Panc1 (cell line): ENCODE data around the gene TRMT5. TPM values are rescaled to one million over a fixed set of nuclear protein-coding genes. Genes with fewer than 3 reads are reported as not detected.
A peak's percentile ranks its signal among the peaks of the same experiment; 100 is the strongest.

ENCODE experiments used
- ATAC-seq: fragments of 200-7000 bp; cut with Tn5 transposase; 2 replicates; pipeline ENCODE4 v1.9.1; 2020; ENCODE audit warnings: mild to moderate bottlenecking, moderate library complexity
- BruUV-seq: library from RNA; stranded (reverse); fragments of 400-500 nt; replicated peaks from 2 replicates; lab custom pipeline; 2021; lab: Mats Ljungman, UMichigan
- CTCF ChIA-PET: fragments of 300-600 bp; sonication (Branson Sonifier 250); formaldehyde crosslinking; loops from one replicate; lab custom pipeline; 2022; ENCODE audit warnings: antibody characterized with exemption; lab: Charles Lee
- POLR2A ChIA-PET: fragments of 300-600 bp; sonication (Branson Sonifier 250); formaldehyde crosslinking; loops from one replicate; lab custom pipeline; 2022; ENCODE audit warnings: antibody characterized with exemption; lab: Charles Lee
- DNase-seq: peaks from one replicate; pipeline ENCODE4 v3.0.0-alpha.2; 2010; ENCODE audit warnings: low read depth, low spot score
- H3K27ac ChIP-seq: 2 replicates; pipeline ENCODE4 v1.5.1; 2011; ENCODE audit warnings: mild to moderate bottlenecking, low read length, inconsistent platforms
- H3K27me3 ChIP-seq: fragments of 200-500 bp; sonication (Bioruptor generic); 2 replicates; pipeline ENCODE4 v1.6.0; 2014; ENCODE audit warnings: low read length, inconsistent platforms; ENCODE audit not compliant: control insufficient read depth, insufficient read depth
- H3K36me3 ChIP-seq: fragments of 200-500 bp; sonication (Bioruptor generic); 2 replicates; pipeline ENCODE4 v1.5.1; 2014; ENCODE audit warnings: inconsistent platforms, mild to moderate bottlenecking, low read length, moderate library complexity; ENCODE audit not compliant: control insufficient read depth, insufficient read depth
- H3K4me1 ChIP-seq: 2 replicates; pipeline ENCODE4 v1.5.1; 2011; ENCODE audit warnings: inconsistent platforms, mild to moderate bottlenecking, low read length, moderate library complexity; ENCODE audit not compliant: control insufficient read depth, insufficient read depth
- H3K4me3 ChIP-seq, 2 experiments: 2 replicates each; pipeline ENCODE4 v1.5.1; 2011 to 2012; ENCODE audit warnings: low read depth in 2 of 2, low read length in 2 of 2, mild to moderate bottlenecking in 2 of 2, inconsistent platforms in 1 of 2, moderate library complexity in 1 of 2
- H3K9me3 ChIP-seq: fragments of 200-500 bp; sonication (Bioruptor generic); 2 replicates; pipeline ENCODE4 v1.5.1; 2014; ENCODE audit warnings: low read depth, mild to moderate bottlenecking, inconsistent platforms, low read length, moderate library complexity; ENCODE audit not compliant: control insufficient read depth, insufficient read depth
- POLR2AphosphoS5 ChIP-seq: IDR thresholded peaks from 2 replicates; pipeline ENCODE4 v1.6.1; 2012; ENCODE audit warnings: mild to moderate bottlenecking, low read depth, low read length, moderate library complexity
- SIN3A ChIP-seq: IDR thresholded peaks from 2 replicates; pipeline ENCODE4 v1.6.1; 2012; ENCODE audit warnings: low read depth, mild to moderate bottlenecking, low read length, moderate library complexity, borderline replicate concordance; ENCODE audit not compliant: insufficient read depth
- TCF7L2 ChIP-seq: IDR thresholded peaks from 2 replicates; pipeline ENCODE4 v1.6.1; 2011; ENCODE audit warnings: mild to moderate bottlenecking, low read depth, low read length, inconsistent platforms
- in situ Hi-C: cut with HindIII; loops from 2 replicates; pipeline ENCODE4 v1.10.0; 2016; ENCODE audit warnings: low sequenced_read_pairs, low pct_unique_long_range_greater_than_20kb
- intact Hi-C: fragments of 100-400 bp; cut with micrococcal nuclease; formaldehyde crosslinking; loops from one replicate; pipeline ENCODE4 v1.10.0; 2022; ENCODE audit not compliant: unreplicated experiment
- total RNA-seq: library from RNA; stranded (reverse); gene quantifications from one replicate; pipeline ENCODE4 v1.2.1, GENCODE V29; 2021; ENCODE audit not compliant: unreplicated experiment
- TF ChIP-seq, protein P1 (sequence below), 2 experiments: IDR thresholded peaks; 2 replicates each; pipeline ENCODE4 v1.6.1; 2011 to 2012; ENCODE audit warnings: low read depth in 2 of 2, control low read depth in 1 of 2, low read length in 1 of 2, mild to moderate bottlenecking in 1 of 2, moderate library complexity in 1 of 2; ENCODE audit not compliant: insufficient read depth in 1 of 2
- TF ChIP-seq, protein P2 (sequence below): fragments of 450-650 bp; IDR thresholded peaks from 2 replicates; pipeline ENCODE4 v1.5.1; 2017; ENCODE audit warnings: mild to moderate bottlenecking

The TRMT5 gene
- total RNA-seq, 1 experiment from 2014 or later = 14.9 TPM

DNA sequence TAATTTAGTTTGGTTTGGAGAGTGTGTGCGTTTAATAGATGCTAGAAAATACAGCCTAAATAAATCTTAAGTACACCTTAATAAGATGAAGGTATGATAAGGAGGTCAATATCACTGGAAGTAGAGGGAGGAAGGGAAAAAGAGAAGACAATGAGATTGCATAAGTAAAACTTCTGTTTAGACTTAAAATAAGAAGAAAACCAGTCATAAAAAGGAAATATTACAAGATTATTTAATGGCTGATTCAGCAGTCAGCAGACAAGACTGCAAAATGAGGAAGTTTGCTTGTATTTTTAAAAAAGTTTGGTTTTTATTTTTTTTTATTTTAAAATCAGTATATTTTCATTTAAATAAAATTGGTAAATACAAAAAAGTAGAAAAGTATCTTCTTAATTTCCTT lies 3.3 kb upstream of the TRMT5 start:
- H3K27ac ChIP-seq = no peak overlapping the region
- ChIA-PET POLR2A (no interaction called here), CTCF (no interaction called here)
- TF ChIP-seq SIN3A (no peak), TCF7L2 (no peak), POLR2AphosphoS5 (no peak)
- TF ChIP-seq, protein P1, sequence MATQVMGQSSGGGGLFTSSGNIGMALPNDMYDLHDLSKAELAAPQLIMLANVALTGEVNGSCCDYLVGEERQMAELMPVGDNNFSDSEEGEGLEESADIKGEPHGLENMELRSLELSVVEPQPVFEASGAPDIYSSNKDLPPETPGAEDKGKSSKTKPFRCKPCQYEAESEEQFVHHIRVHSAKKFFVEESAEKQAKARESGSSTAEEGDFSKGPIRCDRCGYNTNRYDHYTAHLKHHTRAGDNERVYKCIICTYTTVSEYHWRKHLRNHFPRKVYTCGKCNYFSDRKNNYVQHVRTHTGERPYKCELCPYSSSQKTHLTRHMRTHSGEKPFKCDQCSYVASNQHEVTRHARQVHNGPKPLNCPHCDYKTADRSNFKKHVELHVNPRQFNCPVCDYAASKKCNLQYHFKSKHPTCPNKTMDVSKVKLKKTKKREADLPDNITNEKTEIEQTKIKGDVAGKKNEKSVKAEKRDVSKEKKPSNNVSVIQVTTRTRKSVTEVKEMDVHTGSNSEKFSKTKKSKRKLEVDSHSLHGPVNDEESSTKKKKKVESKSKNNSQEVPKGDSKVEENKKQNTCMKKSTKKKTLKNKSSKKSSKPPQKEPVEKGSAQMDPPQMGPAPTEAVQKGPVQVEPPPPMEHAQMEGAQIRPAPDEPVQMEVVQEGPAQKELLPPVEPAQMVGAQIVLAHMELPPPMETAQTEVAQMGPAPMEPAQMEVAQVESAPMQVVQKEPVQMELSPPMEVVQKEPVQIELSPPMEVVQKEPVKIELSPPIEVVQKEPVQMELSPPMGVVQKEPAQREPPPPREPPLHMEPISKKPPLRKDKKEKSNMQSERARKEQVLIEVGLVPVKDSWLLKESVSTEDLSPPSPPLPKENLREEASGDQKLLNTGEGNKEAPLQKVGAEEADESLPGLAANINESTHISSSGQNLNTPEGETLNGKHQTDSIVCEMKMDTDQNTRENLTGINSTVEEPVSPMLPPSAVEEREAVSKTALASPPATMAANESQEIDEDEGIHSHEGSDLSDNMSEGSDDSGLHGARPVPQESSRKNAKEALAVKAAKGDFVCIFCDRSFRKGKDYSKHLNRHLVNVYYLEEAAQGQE (IDR thresholded peaks at IDR 0.05; ENCODE audit: insufficient read depth in 1 of 2, low read depth in 2 of 2, low read length in 1 of 2) = no peak
- TF ChIP-seq, protein P2, sequence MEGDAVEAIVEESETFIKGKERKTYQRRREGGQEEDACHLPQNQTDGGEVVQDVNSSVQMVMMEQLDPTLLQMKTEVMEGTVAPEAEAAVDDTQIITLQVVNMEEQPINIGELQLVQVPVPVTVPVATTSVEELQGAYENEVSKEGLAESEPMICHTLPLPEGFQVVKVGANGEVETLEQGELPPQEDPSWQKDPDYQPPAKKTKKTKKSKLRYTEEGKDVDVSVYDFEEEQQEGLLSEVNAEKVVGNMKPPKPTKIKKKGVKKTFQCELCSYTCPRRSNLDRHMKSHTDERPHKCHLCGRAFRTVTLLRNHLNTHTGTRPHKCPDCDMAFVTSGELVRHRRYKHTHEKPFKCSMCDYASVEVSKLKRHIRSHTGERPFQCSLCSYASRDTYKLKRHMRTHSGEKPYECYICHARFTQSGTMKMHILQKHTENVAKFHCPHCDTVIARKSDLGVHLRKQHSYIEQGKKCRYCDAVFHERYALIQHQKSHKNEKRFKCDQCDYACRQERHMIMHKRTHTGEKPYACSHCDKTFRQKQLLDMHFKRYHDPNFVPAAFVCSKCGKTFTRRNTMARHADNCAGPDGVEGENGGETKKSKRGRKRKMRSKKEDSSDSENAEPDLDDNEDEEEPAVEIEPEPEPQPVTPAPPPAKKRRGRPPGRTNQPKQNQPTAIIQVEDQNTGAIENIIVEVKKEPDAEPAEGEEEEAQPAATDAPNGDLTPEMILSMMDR = no peak
- H3K4me1 ChIP-seq = peaks cover 9% of the 10 kb centered on the region; the same call in 1 of the 2 replicates
- H3K36me3 ChIP-seq = peaks cover 4% of the 10 kb centered on the region; the same call in 1 of the 2 replicates
- no TSS peak for BruUV-seq
- no peaks in the 10 kb centered on the region for H3K9me3 ChIP-seq
- no peak overlapping the region for H3K4me3 ChIP-seq
- in situ Hi-C loops (no loop called here), intact Hi-C loops (loop anchor here (5.0 kb wide), 1 partner anchor 337 kb away; the partner anchor contains the start of gene SIX1)
- H3K27me3 ChIP-seq = no peaks in the 10 kb centered on the region
- ATAC-seq (no peak), DNase-seq (no peak)

DNA sequence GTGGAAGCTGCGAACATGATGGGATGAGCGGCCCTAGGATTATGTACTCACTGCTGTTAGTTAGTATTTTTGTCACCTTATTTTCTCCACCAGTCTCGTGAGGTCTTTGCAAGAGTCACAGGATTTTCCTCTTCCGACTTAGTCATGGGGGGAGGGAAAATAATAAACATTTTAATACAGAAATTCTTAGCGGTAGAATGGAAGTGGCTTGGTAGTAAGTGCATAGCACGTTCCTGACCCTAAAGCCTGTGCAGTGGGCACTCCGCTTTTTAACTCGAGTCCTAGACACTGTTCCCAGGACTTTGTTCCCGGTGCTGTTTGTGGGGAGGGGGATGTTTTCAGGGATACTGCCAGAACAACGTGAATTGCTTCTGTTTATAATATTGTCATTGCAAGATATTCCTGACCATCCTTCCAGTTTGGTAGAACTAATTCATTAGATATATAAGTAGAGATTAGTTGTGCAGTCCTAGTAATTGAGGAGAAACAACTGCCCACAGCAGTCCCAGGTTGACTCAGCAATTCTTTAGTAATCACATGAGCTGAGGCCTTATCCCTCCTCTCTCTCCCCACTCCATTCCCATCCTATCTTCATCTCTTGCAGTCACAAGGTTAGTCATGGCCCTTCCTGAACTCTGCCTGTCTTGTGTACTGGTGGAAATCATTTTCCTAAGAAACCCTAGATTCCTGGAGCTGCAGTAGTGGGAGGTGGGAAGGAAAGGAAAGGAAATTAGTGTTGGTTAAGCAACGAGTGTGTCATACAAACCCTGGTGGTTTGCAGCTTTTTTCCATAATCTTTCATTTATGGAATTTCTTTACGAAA lies 965 bp upstream of the TRMT5 start:
- Histone ChIP-seq H3K27me3 (no peaks in the 10 kb centered on the region), H3K4me1 (peaks cover 9% of the 10 kb centered on the region), H3K36me3 (peaks cover 18% of the 10 kb centered on the region), H3K27ac (peak overlapping the region; percentile 73), H3K9me3 (no peaks in the 10 kb centered on the region), H3K4me3 (peak overlapping the region; percentile 92 to 95)
- in situ Hi-C loops (no loop called here), intact Hi-C loops (loop anchor here (1.0 to 5.0 kb wide), 2 partner anchors 258 to 335 kb away; partner anchors contain the start of genes SIX1 and SIX4)
- TSS peak; percentile 72 for BruUV-seq
- POLR2A ChIA-PET = no interaction called here
- DNase-seq = no peak
- ATAC-seq = peak; percentile 20
- no peak for TF ChIP-seq SIN3A
- TF ChIP-seq, protein P1 (IDR thresholded peaks at IDR 0.05; ENCODE audit: insufficient read depth in 1 of 2, low read depth in 2 of 2, low read length in 1 of 2) = no peak
- TF ChIP-seq, protein P2 = no peak
- CTCF ChIA-PET = no interaction called here
